ENCODE results near the gene MAP1B. TPM values are rescaled to one million over a fixed set of nuclear protein-coding genes. Genes with fewer than 3 reads are reported as not detected.
A peak's percentile ranks its signal among the peaks of the same experiment; 100 is the strongest.

MAP1B gene
- polyA plus RNA-seq, 3 donors = 0.02 TPM; not detected in 2

- Mint-ChIP-seq H3K36me3 (peaks cover 0 to 7% of the 10 kb centered on the region in 2 donors), H3K27me3 (ENCODE audit: low read depth in 3 of 3) (peaks cover 56 to 74% (median 63%) of the 10 kb centered on the region in 3 donors), H3K27ac (no peak overlapping the region), H3K9me3 (peaks cover 0 to 11% (median 6%) of the 10 kb centered on the region in 7 donors), H3K4me3 (peak overlapping the region in 1 of 2 donors; percentile 82), H3K4me1 (peaks cover 8% of the 10 kb centered on the region)
- no peak overlapping the region for H3K4me3 ChIP-seq (replicated peaks in 1 of 3; ENCODE audit: low read depth in 2 of 3, low read length in 3 of 3)
- TF ChIP-seq, protein P1, sequence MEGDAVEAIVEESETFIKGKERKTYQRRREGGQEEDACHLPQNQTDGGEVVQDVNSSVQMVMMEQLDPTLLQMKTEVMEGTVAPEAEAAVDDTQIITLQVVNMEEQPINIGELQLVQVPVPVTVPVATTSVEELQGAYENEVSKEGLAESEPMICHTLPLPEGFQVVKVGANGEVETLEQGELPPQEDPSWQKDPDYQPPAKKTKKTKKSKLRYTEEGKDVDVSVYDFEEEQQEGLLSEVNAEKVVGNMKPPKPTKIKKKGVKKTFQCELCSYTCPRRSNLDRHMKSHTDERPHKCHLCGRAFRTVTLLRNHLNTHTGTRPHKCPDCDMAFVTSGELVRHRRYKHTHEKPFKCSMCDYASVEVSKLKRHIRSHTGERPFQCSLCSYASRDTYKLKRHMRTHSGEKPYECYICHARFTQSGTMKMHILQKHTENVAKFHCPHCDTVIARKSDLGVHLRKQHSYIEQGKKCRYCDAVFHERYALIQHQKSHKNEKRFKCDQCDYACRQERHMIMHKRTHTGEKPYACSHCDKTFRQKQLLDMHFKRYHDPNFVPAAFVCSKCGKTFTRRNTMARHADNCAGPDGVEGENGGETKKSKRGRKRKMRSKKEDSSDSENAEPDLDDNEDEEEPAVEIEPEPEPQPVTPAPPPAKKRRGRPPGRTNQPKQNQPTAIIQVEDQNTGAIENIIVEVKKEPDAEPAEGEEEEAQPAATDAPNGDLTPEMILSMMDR (IDR thresholded peaks at IDR 0.05) = no peak
- 0% methylated on average over 11 of the region's 11 CpGs for WGBS (ENCODE audit: insufficient coverage)
- no peak for DNase-seq
- no peak overlapping the region for H3K27ac ChIP-seq (ENCODE audit: low read depth in 1 of 2, low read length in 2 of 2)
- no peak overlapping the region for H3K9ac ChIP-seq (ENCODE audit: insufficient read depth, low read length, poor library complexity, severe bottlenecking)
- no peaks in the 10 kb centered on the region for H3K79me2 ChIP-seq (ENCODE audit: insufficient read depth, low read length)
- no peak overlapping the region for H3K4me2 ChIP-seq (replicated peaks; ENCODE audit: extremely low read depth, low read length, poor library complexity, severe bottlenecking)
- intact Hi-C loops (cut with micrococcal nuclease) = no loop called here
- no peak overlapping the region for H2AFZ ChIP-seq (ENCODE audit: insufficient read depth, low read depth, low read length, poor library complexity, severe bottlenecking)
- H3K9me3 ChIP-seq (replicated peaks in 1 of 2; ENCODE audit: control insufficient read depth in 1 of 2, insufficient read depth in 1 of 2, low read length in 2 of 2) = peaks cover 0 to 5% of the 10 kb centered on the region in 2 donors
- no peaks in the 10 kb centered on the region for H3K36me3 ChIP-seq (replicated peaks in 1 of 2; ENCODE audit: control insufficient read depth in 1 of 2, insufficient read depth in 2 of 2, low read length in 2 of 2)
- H4K20me1 ChIP-seq (ENCODE audit: insufficient read depth, low read length) = no peaks in the 10 kb centered on the region
- peaks cover 0 to 4% of the 10 kb centered on the region in 2 donors for H3K4me1 ChIP-seq (ENCODE audit: control insufficient read depth in 1 of 2, insufficient read depth in 2 of 2, low read length in 2 of 2)
- peaks cover 49 to 82% of the 10 kb centered on the region in 2 donors for H3K27me3 ChIP-seq (ENCODE audit: control insufficient read depth in 2 of 2, insufficient read depth in 2 of 2, low read length in 2 of 2)
Observed at GRCh38 chr5:72107901-72108201, 576 bp downstream of the MAP1B start.

DNA sequence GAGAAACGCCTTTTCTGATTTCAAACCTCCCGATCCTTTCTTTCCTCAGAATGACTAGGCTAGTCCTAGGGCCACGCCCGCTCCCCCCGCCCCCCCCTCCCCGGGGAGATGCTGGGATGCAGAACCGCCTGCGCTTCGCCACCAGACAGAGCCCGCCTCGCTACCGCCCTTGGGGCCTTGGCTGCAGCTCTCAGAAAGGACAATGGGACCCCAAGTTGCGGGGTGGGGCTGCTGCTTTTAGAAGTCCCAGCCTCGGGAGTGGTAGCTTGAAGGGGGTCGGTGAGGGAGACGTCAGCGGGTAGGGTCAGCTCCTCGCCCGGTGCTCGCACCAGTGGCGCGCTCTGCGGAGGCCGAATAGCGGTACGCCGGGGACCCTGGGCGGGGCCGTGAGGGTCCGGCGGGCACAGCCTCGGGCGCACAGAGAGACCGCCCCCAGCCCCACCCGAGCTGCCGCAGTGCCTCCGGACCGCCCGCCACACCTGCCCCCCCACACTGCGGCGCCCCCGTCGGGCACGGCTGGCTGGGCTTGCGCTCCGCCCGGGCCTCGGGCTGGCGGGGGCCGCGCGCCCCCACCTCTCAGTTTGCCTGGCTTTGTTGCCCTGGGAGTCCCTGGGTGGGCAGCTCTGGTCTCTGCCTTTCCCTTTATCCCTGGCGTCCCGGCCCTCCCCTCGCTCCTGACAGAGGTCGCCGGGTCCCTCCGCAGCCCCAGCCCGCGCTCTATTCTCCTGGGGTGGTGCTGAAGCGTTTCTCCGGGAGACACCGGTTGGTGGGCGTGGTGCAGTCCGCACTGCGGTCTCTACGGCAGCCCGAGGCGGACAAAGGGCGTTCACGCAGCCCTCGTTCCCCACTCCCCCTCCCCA lies 1.2 kb downstream of the MAP1B start:
- Mint-ChIP-seq H3K4me1 (peaks cover 8% of the 10 kb centered on the region), H3K9me3 (peaks cover 0 to 11% (median 6%) of the 10 kb centered on the region in 7 donors), H3K4me3 (peak overlapping the region in 1 of 2 donors; percentile 88), H3K27ac (no peak overlapping the region), H3K36me3 (peaks cover 0 to 7% of the 10 kb centered on the region in 2 donors), H3K27me3 (ENCODE audit: low read depth in 3 of 3) (peaks cover 58 to 74% (median 63%) of the 10 kb centered on the region in 3 donors)
- H3K4me2 ChIP-seq (replicated peaks; ENCODE audit: extremely low read depth, low read length, poor library complexity, severe bottlenecking) = peak overlapping the region; percentile 3
- H3K9me3 ChIP-seq (replicated peaks in 1 of 2; ENCODE audit: control insufficient read depth in 1 of 2, insufficient read depth in 1 of 2, low read length in 2 of 2) = peaks cover 0 to 5% of the 10 kb centered on the region in 2 donors
- no peaks in the 10 kb centered on the region for H3K36me3 ChIP-seq (replicated peaks in 1 of 2; ENCODE audit: control insufficient read depth in 1 of 2, insufficient read depth in 2 of 2, low read length in 2 of 2)
- intact Hi-C loops (cut with micrococcal nuclease) = no loop called here
- under 1% methylated on average over 59 of the region's 72 CpGs for WGBS (ENCODE audit: insufficient coverage)
- H4K20me1 ChIP-seq (ENCODE audit: insufficient read depth, low read length) = no peaks in the 10 kb centered on the region
- no peak overlapping the region for H2AFZ ChIP-seq (ENCODE audit: insufficient read depth, low read depth, low read length, poor library complexity, severe bottlenecking)
- H3K27me3 ChIP-seq (ENCODE audit: control insufficient read depth in 2 of 2, insufficient read depth in 2 of 2, low read length in 2 of 2) = peaks cover 49 to 80% of the 10 kb centered on the region in 2 donors
- no peaks in the 10 kb centered on the region for H3K79me2 ChIP-seq (ENCODE audit: insufficient read depth, low read length)
- peak overlapping the region in 1 of 3 experiments; percentile 11 for H3K4me3 ChIP-seq (replicated peaks in 1 of 3; ENCODE audit: low read depth in 2 of 3, low read length in 3 of 3)
- TF ChIP-seq, protein P1 (IDR thresholded peaks at IDR 0.05) = no peak
- H3K4me1 ChIP-seq (ENCODE audit: control insufficient read depth in 1 of 2, insufficient read depth in 2 of 2, low read length in 2 of 2) = peaks cover 0 to 4% of the 10 kb centered on the region in 2 donors
- DNase-seq = no peak
- no peak overlapping the region for H3K27ac ChIP-seq (ENCODE audit: low read depth in 1 of 2, low read length in 2 of 2)
- H3K9ac ChIP-seq (ENCODE audit: insufficient read depth, low read length, poor library complexity, severe bottlenecking) = no peak overlapping the region
